SU-DHL-6 (cell line): ENCODE data around the gene TEX19.

Experiments
- EZH2phosphoT487 ChIP-seq: fragments of 200-600 bp; sonication (generic), shearing (Covaris generic); conservative IDR thresholded peaks from 2 replicates; pipeline ENCODE4 v1.6.1; 2018; ENCODE audit warnings: mild to moderate bottlenecking, antibody characterized with exemption, low read length, moderate library complexity, mixed read lengths
- TF ChIP-seq, protein P1 (sequence below): fragments of 200-600 bp; sonication (generic); IDR thresholded peaks from one replicate; pipeline ENCODE4 v1.5.1; 2017; ENCODE audit warnings: antibody characterized with exemption, mild to moderate bottlenecking, low read length, moderate library complexity; ENCODE audit not compliant: insufficient read depth, poor library complexity, severe bottlenecking

DNA sequence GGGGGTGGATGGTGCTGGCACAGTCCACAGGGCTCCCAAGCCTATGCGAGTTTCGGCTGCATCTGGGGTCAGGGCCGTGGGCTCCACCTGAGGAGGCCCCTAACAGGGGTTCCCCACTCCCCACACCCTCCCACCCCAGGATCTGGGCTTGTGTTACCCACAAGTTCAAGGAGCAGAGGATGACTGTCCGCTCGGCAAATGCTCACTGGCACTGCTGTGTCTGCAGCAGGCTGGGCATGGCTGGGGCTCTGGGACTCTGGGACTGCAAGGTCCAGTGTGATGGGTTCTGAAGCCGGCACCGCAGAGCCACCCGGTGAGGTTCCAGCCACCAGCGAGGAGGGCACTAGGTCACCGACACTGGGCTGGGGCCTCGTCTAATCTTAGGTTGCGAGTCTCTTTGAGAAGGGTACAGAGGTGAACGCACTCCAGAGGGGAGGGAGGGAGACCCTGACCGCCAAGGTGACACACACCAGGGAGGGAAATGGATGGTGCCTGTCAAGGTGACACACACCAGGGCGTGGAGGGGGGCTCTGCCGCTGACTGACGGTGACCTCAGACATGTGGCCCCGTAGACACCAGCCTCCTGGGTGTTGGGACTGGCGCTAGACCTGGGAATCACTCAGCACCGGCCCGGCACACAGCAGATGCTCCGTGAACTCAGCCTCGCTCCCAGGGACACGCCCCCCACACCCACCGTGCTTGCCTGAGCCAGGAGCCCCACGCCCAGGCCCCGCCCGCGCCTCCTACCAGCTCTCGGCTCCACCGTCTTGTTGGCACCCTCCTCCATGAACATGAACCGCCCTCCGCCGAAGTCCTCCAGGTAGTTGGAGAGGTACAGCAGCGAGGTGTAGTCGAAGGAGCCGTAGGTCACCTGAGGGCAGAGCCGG, 38.6 kb downstream of the TEX19 start:
- TF ChIP-seq, protein P1, sequence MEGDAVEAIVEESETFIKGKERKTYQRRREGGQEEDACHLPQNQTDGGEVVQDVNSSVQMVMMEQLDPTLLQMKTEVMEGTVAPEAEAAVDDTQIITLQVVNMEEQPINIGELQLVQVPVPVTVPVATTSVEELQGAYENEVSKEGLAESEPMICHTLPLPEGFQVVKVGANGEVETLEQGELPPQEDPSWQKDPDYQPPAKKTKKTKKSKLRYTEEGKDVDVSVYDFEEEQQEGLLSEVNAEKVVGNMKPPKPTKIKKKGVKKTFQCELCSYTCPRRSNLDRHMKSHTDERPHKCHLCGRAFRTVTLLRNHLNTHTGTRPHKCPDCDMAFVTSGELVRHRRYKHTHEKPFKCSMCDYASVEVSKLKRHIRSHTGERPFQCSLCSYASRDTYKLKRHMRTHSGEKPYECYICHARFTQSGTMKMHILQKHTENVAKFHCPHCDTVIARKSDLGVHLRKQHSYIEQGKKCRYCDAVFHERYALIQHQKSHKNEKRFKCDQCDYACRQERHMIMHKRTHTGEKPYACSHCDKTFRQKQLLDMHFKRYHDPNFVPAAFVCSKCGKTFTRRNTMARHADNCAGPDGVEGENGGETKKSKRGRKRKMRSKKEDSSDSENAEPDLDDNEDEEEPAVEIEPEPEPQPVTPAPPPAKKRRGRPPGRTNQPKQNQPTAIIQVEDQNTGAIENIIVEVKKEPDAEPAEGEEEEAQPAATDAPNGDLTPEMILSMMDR: no peak
- TF ChIP-seq EZH2phosphoT487: no peak
